Suprapubic skin (tissue), 4 donors: Measurements from ENCODE around the gene PATL1.

Source experiments
- CTCF ChIP-seq, 2 donors: fragments of 200-600 bp in 1 of 2; fragments of 450-650 bp in 1 of 2; sonication (generic) in 1 of 2; IDR thresholded peaks; one replicate each; pipeline ENCODE4 v1.5.1; 2016 to 2019; ENCODE audit warnings: antibody characterized with exemption in 2 of 2, mild to moderate bottlenecking in 1 of 2, moderate library complexity in 1 of 2
- EP300 ChIP-seq: sonication (generic); formaldehyde crosslinking; IDR thresholded peaks from one replicate; pipeline ENCODE4 v1.6.1; 2017; ENCODE audit warnings: antibody characterized with exemption
- POLR2A ChIP-seq, 2 donors: fragments of 450-650 bp; IDR thresholded peaks; one replicate each; pipeline ENCODE4 v1.6.1; 2017; ENCODE audit warnings: antibody characterized with exemption in 2 of 2, mild to moderate bottlenecking in 2 of 2, moderate library complexity in 2 of 2
- POLR2AphosphoS5 ChIP-seq, 3 donors: sonication (generic); formaldehyde crosslinking; IDR thresholded peaks; one replicate each; pipeline ENCODE4 v1.6.1; 2017; ENCODE audit warnings: antibody characterized with exemption in 3 of 3

GRCh38 chr11:59708537-59708936, 39.7 kb upstream of the PATL1 start:
- no peak for TF ChIP-seq POLR2A (IDR thresholded peaks at IDR 0.05)
- no peak for TF ChIP-seq POLR2AphosphoS5 (IDR thresholded peaks at IDR 0.05)
- no peak for TF ChIP-seq CTCF (IDR thresholded peaks at IDR 0.05)
- no peak for TF ChIP-seq EP300
